NOMO-1 treated with dmso at 0.1 percent for 144 hours (cell line): Measurements from ENCODE around the gene LRBA.

Source experiments
- DNase-seq: peaks from one replicate; lab custom pipeline; 2025; ENCODE audit not compliant: unreplicated experiment; lab: John Stamatoyannopoulos, UW

LRBA gene

GRCh38 chr4:150253965-150254630 lies 761.0 kb downstream of the LRBA start:
- no peak for DNase-seq

- no peak for DNase-seq
These were observed 761.7 kb downstream of the LRBA start for GRCh38 chr4:150253416-150253815.

DNA sequence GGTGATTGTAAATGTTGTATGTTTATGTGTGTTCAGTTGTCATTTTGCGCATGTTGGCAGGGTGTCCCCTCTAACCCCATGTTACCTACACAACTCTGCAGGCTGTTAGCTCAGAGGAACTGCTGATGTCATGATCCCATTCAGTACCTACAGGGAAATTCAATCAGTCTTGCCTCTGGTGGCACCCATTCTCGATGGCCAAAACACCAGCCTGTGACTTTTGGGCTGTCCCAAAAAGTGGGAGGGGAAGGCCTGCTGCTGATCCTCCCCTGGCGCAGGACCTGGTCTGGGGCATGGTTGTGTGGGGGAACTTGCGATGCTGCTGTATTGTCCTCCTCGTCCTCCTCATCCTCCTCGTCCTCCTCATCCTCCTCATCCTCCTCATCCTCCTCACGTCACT lies 762.3 kb downstream of the LRBA start:
- no peak for DNase-seq

DNA sequence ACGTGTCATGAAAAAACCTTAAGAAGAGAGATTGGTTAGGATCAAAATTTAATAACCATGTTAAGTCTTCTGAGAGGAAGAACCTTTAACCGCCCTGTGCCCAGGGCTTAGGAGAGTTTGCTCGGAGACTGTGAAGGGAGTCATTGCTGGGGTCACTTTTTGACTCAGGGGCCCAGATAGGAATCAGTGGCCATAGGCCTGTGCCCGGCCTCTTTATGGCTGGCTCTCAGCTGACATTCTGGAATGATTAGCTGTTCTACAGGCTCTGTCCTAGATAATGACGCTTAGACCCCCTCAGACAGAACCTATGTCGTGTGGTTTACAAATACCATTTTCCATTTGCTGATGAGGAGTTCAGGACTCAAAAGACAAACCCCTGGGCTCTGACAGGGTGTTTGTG lies 762.8 kb downstream of the LRBA start:
- no peak for DNase-seq

GRCh38 chr4:150251752-150252190 lies 763.3 kb downstream of the LRBA start:
- no peak for DNase-seq

- no peak for DNase-seq
These were observed 764.0 kb downstream of the LRBA start for GRCh38 chr4:150250998-150251651.

GRCh38 chr4:150250293-150250997 lies 764.6 kb downstream of the LRBA start:
- no peak for DNase-seq

GRCh38 chr4:150248181-150248580 lies 766.9 kb downstream of the LRBA start:
- DNase-seq: no peak

- no peak for DNase-seq
These were observed 767.9 kb downstream of the LRBA start for GRCh38 chr4:150247184-150247583.

GRCh38 chr4:150244600-150244999 lies 770.5 kb downstream of the LRBA start:
- DNase-seq: no peak

GRCh38 chr4:150243932-150244331 lies 771.2 kb downstream of the LRBA start:
- DNase-seq: no peak

- no peak for DNase-seq
These were observed 772.1 kb downstream of the LRBA start for GRCh38 chr4:150242820-150243458.

GRCh38 chr4:150240011-150240410 lies 775.1 kb downstream of the LRBA start:
- DNase-seq: no peak

DNA sequence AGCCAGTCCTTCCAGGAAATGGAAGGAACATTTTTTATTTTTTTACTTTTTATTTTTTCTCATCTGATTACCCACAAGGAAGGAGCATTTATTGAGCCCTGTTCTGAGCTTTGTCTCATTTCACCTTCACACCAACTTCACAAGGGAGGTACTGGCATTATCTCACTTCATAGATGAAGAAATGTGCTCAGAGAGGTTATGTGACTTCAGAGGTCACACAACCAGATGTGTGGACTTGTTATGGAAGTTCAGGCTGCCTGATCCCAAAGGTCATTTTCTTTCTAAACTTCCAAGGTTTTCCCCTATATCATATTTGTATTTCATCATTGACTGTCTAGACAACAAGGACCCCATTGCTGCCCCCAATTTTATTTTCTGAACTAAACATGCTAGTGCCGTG lies 776.5 kb downstream of the LRBA start:
- no peak for DNase-seq

- DNase-seq: no peak
These were observed 777.8 kb downstream of the LRBA start for GRCh38 chr4:150237110-150237872.

GRCh38 chr4:150236626-150237025 lies 778.5 kb downstream of the LRBA start:
- DNase-seq: no peak

- DNase-seq: no peak
These were observed 779.2 kb downstream of the LRBA start for GRCh38 chr4:150235808-150236271.

GRCh38 chr4:150235317-150235716 lies 779.8 kb downstream of the LRBA start:
- DNase-seq: no peak

GRCh38 chr4:150234246-150234645 lies 780.8 kb downstream of the LRBA start:
- DNase-seq: no peak

DNA sequence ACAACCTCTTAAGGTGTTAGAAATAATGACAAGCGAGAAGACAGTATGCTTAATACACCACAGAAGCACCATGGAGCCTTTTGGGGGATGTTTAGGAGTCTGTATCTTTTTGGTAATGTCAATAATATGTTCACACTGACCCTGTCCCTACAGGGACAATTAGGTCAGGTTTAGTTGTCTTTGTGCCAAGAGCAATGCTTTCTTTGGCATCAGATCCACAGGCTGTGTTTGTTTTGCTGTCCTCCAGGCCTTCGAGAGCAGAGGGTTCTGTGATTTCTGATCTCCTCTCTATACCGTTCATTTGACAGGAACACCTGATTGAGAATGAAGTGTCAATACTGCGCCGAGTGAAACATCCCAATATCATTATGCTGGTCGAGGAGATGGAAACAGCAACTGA lies 783.1 kb downstream of the LRBA start:
- DNase-seq: no peak
